GM13977 (cell line): ENCODE results near the gene PLEKHM3.

ENCODE experiments used
- DNase-seq: peaks from one replicate; pipeline ENCODE4 v3.0.0; 2012; ENCODE audit warnings: low spot score
- in situ Hi-C: fragments of 300-500 bp; cut with MboI; formaldehyde crosslinking; loops from one replicate; pipeline ENCODE4 v1.12.0; 2022; ENCODE audit warnings: low sequenced_read_pairs, low pct_unique_long_range_greater_than_20kb, mixed read lengths, inconsistent platforms; ENCODE audit not compliant: unreplicated experiment
- TF ChIP-seq, protein P1 (sequence below): IDR thresholded peaks from 2 replicates; pipeline ENCODE4 v1.5.1; 2012; ENCODE audit warnings: mild to moderate bottlenecking, control low read depth; ENCODE audit not compliant: insufficient read depth; ENCODE audit errors: extremely low read depth, missing control alignments

PLEKHM3 gene

DNA sequence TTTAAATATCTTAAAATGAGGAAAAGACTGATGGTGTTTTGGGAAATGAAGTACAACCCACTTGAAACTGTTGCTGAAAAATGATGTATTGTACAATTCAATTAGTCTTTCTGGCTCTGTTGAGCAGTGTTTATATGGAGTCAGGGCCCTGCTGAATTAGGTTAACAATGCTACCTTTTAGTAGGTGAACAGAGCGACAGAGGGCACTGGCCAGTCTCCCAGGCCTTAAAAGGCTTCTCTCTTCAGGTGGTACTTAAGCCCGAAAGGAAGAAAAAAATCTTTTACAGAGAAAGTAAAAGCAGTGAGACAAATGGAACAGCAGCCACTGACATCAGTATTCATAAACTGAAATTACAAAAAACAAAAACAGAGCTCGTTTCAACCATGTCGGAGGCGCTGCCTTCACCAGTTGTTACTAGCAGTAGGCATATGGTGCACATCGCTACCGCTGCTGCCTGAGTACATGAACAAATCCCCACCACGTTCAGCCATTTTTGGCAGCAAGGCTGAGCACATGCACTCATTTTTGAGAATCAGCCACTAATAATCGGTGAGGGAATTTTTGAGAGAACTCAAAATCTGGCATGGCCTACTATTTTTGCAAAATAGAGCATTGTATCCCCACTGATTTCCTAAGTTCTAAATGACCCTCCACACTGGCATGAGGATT, 91.8 kb downstream of the PLEKHM3 start:
- in situ Hi-C loops, result no loop called here
- no peak for DNase-seq
- TF ChIP-seq, protein P1, sequence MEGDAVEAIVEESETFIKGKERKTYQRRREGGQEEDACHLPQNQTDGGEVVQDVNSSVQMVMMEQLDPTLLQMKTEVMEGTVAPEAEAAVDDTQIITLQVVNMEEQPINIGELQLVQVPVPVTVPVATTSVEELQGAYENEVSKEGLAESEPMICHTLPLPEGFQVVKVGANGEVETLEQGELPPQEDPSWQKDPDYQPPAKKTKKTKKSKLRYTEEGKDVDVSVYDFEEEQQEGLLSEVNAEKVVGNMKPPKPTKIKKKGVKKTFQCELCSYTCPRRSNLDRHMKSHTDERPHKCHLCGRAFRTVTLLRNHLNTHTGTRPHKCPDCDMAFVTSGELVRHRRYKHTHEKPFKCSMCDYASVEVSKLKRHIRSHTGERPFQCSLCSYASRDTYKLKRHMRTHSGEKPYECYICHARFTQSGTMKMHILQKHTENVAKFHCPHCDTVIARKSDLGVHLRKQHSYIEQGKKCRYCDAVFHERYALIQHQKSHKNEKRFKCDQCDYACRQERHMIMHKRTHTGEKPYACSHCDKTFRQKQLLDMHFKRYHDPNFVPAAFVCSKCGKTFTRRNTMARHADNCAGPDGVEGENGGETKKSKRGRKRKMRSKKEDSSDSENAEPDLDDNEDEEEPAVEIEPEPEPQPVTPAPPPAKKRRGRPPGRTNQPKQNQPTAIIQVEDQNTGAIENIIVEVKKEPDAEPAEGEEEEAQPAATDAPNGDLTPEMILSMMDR, result no peak

DNA sequence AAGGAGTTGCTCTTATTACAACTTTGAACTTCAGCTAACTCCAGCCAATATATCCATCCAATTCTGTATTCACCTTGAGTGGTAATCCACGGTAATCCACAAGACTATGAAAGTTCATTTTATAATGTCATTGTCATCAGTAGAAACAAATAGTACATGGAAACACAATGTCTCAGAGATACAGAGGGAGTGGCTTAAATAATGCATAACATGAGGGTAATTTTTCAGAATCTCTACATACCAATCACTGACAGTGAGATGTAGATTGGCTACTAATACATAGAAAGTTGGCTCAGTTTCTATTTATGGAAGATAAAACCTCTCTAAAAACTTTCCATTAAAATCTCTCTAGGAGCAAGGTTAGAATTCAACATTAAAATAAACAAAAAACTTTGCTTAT, 93.2 kb downstream of the PLEKHM3 start:
- in situ Hi-C loops, result no loop called here
- DNase-seq, result no peak
- TF ChIP-seq, protein P1, result no peak

DNA sequence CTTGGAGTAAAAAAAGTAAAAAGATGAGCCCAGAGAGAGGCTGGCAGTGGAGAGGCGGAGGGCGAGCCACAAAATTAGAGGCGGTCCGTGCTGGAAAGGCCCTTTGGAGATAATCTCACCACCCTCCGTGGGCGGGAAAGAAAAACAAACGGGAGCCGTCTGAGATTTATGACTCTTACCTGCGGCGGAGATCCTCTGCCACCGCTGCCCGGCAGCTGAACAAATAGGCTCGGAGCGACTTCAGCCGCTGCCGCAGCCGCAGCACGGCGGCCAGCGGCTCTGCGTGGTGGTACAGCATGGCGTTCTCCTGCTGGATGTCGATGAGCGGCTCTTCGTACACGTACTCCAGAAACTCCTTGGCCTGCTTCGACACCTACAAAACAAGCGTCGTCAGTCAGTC, 94.6 kb downstream of the PLEKHM3 start:
- in situ Hi-C loops, result no loop called here
- no peak for DNase-seq
- TF ChIP-seq, protein P1, result no peak

DNA sequence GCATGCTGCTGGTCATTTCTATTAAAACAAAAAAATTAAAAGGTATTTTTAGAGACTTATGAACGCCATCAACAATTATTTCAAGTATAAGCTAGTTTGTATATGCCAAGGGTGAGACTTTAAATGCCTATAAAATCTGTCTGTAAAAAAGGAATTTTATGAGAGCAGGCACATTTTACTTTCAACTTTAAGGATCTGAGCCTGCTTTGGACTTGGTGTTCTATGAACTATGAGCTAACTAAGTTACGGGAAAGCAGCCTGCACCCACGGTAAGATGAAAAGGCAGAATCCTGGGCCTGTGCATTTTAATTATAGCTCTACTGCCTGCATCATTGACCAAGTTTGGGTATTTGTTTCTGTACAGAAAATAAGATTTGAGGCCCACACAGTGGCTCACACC, 95.4 kb downstream of the PLEKHM3 start:
- no peak for DNase-seq
- TF ChIP-seq, protein P1, result no peak
- in situ Hi-C loops, result no loop called here

DNA sequence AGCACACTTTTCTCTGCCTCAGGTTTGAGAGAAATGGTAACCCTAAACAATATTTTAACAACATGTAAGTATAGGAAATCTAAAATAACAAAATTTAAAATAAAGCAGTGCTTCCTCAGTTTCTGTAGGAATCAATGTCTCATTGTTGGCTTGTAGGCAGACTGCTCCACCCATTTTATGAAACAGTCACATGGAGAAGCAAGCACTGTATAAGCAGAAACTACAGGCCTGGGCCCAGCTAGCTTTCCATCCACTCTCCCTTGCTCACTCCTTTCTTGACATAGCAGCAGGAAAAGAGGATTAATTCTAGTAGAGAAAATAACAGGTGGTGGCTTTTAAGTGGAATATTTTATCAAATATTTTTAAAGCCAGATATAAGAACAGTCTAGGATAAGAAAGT, 97.2 kb downstream of the PLEKHM3 start:
- TF ChIP-seq, protein P1, result no peak
- DNase-seq, result no peak
- in situ Hi-C loops, result no loop called here

DNA sequence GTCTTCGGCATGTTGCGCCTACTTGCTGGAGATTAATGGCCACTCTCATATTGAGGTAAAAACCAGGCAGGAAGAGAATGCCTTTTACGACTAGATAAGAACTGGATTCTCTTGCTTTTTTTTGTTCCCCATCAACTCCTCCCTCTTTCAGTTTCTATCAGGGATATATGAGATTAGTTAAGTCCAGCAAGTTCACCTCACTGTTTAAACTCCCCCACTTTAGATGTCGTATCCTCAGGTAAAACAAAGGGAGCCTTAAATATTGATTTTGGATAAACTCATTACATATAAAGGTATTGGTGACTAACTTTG, 98.4 kb downstream of the PLEKHM3 start:
- no peak for DNase-seq
- in situ Hi-C loops, result no loop called here
- TF ChIP-seq, protein P1, result no peak
